Measurements from ENCODE around the gene SLC9A2.

Gene SLC9A2

GRCh38 chr2:102619414-102620319 lies at the start of gene SLC9A2:
TSS of gene SLC9A2 (plus strand) at chr2:102619553. CDS start at chr2:102619849, 296 bp downstream.
- no peak for DNase-seq

GRCh38 chr2:102575888-102576287 lies 43.5 kb upstream of the SLC9A2 start:
- DNase-seq, result no peak

- no peak for DNase-seq
These were observed 41.0 kb upstream of the SLC9A2 start for GRCh38 chr2:102578376-102578775.

GRCh38 chr2:102581911-102582310 lies 37.4 kb upstream of the SLC9A2 start:
- no peak for DNase-seq

GRCh38 chr2:102582845-102583244 lies 36.5 kb upstream of the SLC9A2 start:
- DNase-seq, result no peak

GRCh38 chr2:102585847-102586404 lies 33.4 kb upstream of the SLC9A2 start:
- no peak for DNase-seq

GRCh38 chr2:102588213-102588939 lies 31.0 kb upstream of the SLC9A2 start:
- DNase-seq, result no peak

GRCh38 chr2:102589444-102589843 lies 29.9 kb upstream of the SLC9A2 start:
- no peak for DNase-seq

GRCh38 chr2:102591491-102592045 lies 27.8 kb upstream of the SLC9A2 start:
- DNase-seq, result no peak

- no peak for DNase-seq
These were observed 26.8 kb upstream of the SLC9A2 start for GRCh38 chr2:102592601-102593000.

- no peak for DNase-seq
These were observed 25.8 kb upstream of the SLC9A2 start for GRCh38 chr2:102593516-102593915.

- no peak for DNase-seq
These were observed 24.8 kb upstream of the SLC9A2 start for GRCh38 chr2:102594445-102595016.

GRCh38 chr2:102597788-102598187 lies 21.6 kb upstream of the SLC9A2 start:
- no peak for DNase-seq

GRCh38 chr2:102599486-102599885 lies 19.9 kb upstream of the SLC9A2 start:
- DNase-seq, result no peak

GRCh38 chr2:102601730-102602129 lies 17.6 kb upstream of the SLC9A2 start:
- DNase-seq, result no peak

- no peak for DNase-seq
These were observed 15.4 kb upstream of the SLC9A2 start for GRCh38 chr2:102603904-102604303.

- DNase-seq, result no peak
These were observed 14.6 kb upstream of the SLC9A2 start for GRCh38 chr2:102604769-102605168.

GRCh38 chr2:102606353-102606752 lies 13.0 kb upstream of the SLC9A2 start:
- no peak for DNase-seq

- DNase-seq, result peak; percentile 22
These were observed 3.5 kb upstream of the SLC9A2 start for GRCh38 chr2:102615620-102616436.

- DNase-seq, result no peak
These were observed 620 bp upstream of the SLC9A2 start for GRCh38 chr2:102618452-102619413.

GRCh38 chr2:102620332-102620731 lies 979 bp downstream of the SLC9A2 start:
- no peak for DNase-seq
